Testis (tissue), 3 donors: Measurements from ENCODE around the gene GALR3. TPM values are rescaled to one million over a fixed set of nuclear protein-coding genes. Genes with fewer than 3 reads are reported as not detected.

Experiments
- DNase-seq: peaks from one replicate; pipeline ENCODE4 v3.0.0-alpha.2; 2019
- H3K27ac ChIP-seq, 2 donors: fragments of 200-600 bp; sonication (generic); one replicate each; pipeline ENCODE4 v1.5.1; 2019
- H3K27me3 ChIP-seq: fragments of 200-600 bp; sonication (generic); one replicate; pipeline ENCODE4 v1.5.1; 2019
- H3K36me3 ChIP-seq: fragments of 200-600 bp; sonication (generic); one replicate; pipeline ENCODE4 v1.5.1; 2017; ENCODE audit warnings: low read depth; ENCODE audit errors: missing control alignments
- H3K4me1 ChIP-seq: fragments of 200-600 bp; sonication (generic); one replicate; pipeline ENCODE4 v1.5.1; 2019
- H3K4me3 ChIP-seq, 2 donors: fragments of 200-600 bp; sonication (generic); one replicate each; pipeline ENCODE4 v1.5.1; 2017 to 2019
- H3K9me3 ChIP-seq: fragments of 200-600 bp; sonication (generic); one replicate; pipeline ENCODE4 v1.5.1; 2017
- POLR2A ChIP-seq: fragments of 450-650 bp; IDR thresholded peaks from one replicate; pipeline ENCODE4 v1.6.1; 2017; ENCODE audit warnings: antibody characterized with exemption, mild to moderate bottlenecking, moderate library complexity
- WGBS, 2 donors: methylation state at CpG; one replicate each; pipeline ENCODE4 v1.1.5; 2018; 5-methylcytosine and 5-hydroxymethylcytosine counted together
- intact Hi-C: fragments of 100-400 bp; cut with DNase I; formaldehyde crosslinking; loops from one replicate; pipeline ENCODE4 v1.15.1; 2023; ENCODE audit warnings: low total_unique reads
- polyA plus RNA-seq: library from polyadenylated mRNA; stranded (reverse); fragments of 350-450 nt; fragmentation: Illumina TruSeq; extraction: RNeasy Lipid Tissue Mini Kit (QIAGEN cat#74804); gene quantifications from one replicate; pipeline ENCODE4 v1.2.3, GENCODE V29; 2014; ENCODE audit warnings: low read depth, low replicate concordance; ENCODE audit not compliant: insufficient read depth
- total RNA-seq, 2 donors: library from RNA; depleted of rRNA; stranded (reverse); fragments of >200 nt; gene quantifications; one replicate each; pipeline ENCODE4 v1.2.3, GENCODE V29; 2016
- TF ChIP-seq, protein P1 (sequence below), 3 experiments: fragments of 450-650 bp in 2 of 3; fragments of 200-600 bp in 1 of 3; sonication (generic) in 1 of 3; IDR thresholded peaks; one replicate each; pipeline ENCODE4 v1.5.1; 2016 to 2019; ENCODE audit warnings: antibody characterized with exemption in 3 of 3, mild to moderate bottlenecking in 2 of 3, moderate library complexity in 1 of 3

The GALR3 gene
- total and polyA plus RNA-seq, 3 donors from 2014 or later, result 0.81 to 4.8 TPM; not detected in 1

DNA sequence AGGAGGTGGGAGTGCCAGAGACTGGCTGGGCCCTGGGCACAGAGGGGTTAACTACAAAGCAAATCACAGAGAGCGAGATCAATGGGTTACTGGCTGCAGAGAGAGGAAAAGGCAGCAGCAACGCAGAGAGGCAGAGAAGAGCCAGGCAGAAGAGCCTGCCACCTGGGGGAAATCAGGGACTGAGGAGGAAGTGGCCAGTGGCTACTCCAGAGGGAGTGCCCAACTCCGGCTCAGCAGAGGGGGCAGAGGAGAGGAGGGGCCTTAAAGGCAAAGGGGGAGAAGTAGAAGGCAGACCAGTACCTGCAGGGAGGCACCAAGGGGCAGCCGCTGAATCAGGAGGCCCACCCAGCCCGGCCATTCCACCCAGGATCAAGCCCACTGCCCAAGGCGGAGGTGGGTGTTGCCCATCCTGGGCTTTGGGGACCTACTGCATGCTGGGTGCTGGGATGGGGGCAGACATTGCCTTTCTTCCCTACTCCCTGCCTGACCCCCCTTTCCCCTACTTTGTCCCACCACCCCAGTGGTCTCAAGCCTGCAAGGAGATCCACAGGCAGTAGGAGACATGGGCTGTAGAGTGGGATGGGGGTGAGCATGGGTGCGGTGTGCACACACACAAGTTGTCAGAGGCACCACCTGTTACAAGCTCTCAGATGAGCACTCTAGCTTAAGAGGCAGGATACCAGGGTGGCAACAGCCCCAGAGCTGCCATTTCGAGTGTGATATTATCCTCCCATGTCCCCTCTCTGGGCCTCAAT lies 926 bp upstream of the GALR3 start:
- Histone ChIP-seq H3K4me3 (no peak overlapping the region), H3K27ac (no peak overlapping the region), H3K27me3 (no peaks in the 10 kb centered on the region), H3K4me1 (peaks cover 16% of the 10 kb centered on the region), H3K36me3 (no peaks in the 10 kb centered on the region), H3K9me3 (no peaks in the 10 kb centered on the region)
- DNase-seq, result no peak
- 69 to 70% methylated on average over 8 of the region's 8 CpGs for WGBS, 2 donors
- intact Hi-C loops, result no loop called here
- TF ChIP-seq, protein P1, sequence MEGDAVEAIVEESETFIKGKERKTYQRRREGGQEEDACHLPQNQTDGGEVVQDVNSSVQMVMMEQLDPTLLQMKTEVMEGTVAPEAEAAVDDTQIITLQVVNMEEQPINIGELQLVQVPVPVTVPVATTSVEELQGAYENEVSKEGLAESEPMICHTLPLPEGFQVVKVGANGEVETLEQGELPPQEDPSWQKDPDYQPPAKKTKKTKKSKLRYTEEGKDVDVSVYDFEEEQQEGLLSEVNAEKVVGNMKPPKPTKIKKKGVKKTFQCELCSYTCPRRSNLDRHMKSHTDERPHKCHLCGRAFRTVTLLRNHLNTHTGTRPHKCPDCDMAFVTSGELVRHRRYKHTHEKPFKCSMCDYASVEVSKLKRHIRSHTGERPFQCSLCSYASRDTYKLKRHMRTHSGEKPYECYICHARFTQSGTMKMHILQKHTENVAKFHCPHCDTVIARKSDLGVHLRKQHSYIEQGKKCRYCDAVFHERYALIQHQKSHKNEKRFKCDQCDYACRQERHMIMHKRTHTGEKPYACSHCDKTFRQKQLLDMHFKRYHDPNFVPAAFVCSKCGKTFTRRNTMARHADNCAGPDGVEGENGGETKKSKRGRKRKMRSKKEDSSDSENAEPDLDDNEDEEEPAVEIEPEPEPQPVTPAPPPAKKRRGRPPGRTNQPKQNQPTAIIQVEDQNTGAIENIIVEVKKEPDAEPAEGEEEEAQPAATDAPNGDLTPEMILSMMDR (IDR thresholded peaks at IDR 0.05), result no peak
- TF ChIP-seq POLR2A, result no peak

DNA sequence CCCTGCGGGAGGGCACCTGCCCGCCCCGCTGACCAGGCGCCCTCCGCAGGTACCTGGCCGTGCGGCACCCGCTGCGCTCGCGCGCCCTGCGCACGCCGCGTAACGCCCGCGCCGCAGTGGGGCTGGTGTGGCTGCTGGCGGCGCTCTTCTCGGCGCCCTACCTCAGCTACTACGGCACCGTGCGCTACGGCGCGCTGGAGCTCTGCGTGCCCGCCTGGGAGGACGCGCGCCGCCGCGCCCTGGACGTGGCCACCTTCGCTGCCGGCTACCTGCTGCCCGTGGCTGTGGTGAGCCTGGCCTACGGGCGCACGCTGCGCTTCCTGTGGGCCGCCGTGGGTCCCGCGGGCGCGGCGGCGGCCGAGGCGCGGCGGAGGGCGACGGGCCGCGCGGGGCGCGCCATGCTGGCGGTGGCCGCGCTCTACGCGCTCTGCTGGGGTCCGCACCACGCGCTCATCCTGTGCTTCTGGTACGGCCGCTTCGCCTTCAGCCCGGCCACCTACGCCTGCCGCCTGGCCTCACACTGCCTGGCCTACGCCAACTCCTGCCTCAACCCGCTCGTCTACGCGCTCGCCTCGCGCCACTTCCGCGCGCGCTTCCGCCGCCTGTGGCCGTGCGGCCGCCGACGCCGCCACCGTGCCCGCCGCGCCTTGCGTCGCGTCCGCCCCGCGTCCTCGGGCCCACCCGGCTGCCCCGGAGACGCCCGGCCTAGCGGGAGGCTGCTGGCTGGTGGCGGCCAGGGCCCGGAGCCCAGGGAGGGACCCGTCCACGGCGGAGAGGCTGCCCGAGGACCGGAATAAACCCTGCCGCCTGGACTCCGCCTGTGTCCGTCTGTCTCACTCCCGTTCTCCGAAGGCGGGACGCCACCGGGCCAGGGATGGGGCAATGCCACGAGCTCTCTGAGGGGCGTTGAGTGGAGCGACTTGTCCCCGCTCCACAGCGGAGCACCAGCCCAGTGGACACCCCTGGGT lies 1.8 kb downstream of the GALR3 start:
- Histone ChIP-seq H3K27ac (peak overlapping the region in 1 of 2 donors; percentile 53), H3K36me3 (no peaks in the 10 kb centered on the region), H3K4me1 (no peaks in the 10 kb centered on the region), H3K27me3 (no peaks in the 10 kb centered on the region), H3K4me3 (peak overlapping the region in 1 of 2 donors; percentile 29), H3K9me3 (no peaks in the 10 kb centered on the region)
- peak; percentile 49 for DNase-seq
- 18 to 40% methylated on average over 2 to 91 of the region's 135 CpGs for WGBS, 2 donors
- intact Hi-C loops, result no loop called here
- TF ChIP-seq, protein P1 (IDR thresholded peaks at IDR 0.05), result no peak
- TF ChIP-seq POLR2A, result no peak

DNA sequence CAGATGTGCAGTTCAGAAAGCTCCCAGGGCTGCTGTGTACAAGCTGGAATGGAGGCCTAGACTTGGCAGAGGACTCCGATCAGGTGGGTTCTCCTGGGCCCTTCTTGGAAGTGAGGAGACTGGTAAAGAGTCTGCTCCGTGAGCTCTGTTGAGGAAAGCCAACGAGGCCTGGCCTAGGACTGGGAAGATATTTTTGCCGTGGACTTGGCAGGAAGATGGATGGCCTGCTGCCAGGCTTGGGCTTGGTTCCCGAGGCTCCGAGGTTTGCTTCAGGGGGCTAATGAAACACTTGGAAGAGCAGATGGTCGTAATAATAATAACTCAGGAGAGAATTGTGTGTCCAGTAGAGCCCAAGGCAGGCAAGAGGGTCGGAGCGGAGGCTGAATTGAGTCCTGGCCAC lies 3.9 kb downstream of the GALR3 start:
- peak overlapping the region; percentile 27 to 75 for H3K27ac ChIP-seq
- WGBS, 2 donors, result 38 to 45% methylated on average over 8 to 9 of the region's 9 CpGs
- no peaks in the 10 kb centered on the region for H3K4me1 ChIP-seq
- H3K27me3 ChIP-seq, result no peaks in the 10 kb centered on the region
- no peak for TF ChIP-seq POLR2A
- TF ChIP-seq, protein P1 (IDR thresholded peaks at IDR 0.05), result no peak
- H3K36me3 ChIP-seq, result no peaks in the 10 kb centered on the region
- no peaks in the 10 kb centered on the region for H3K9me3 ChIP-seq
- peak; percentile 73 for DNase-seq
- intact Hi-C loops, result no loop called here
- H3K4me3 ChIP-seq, result no peak overlapping the region

DNA sequence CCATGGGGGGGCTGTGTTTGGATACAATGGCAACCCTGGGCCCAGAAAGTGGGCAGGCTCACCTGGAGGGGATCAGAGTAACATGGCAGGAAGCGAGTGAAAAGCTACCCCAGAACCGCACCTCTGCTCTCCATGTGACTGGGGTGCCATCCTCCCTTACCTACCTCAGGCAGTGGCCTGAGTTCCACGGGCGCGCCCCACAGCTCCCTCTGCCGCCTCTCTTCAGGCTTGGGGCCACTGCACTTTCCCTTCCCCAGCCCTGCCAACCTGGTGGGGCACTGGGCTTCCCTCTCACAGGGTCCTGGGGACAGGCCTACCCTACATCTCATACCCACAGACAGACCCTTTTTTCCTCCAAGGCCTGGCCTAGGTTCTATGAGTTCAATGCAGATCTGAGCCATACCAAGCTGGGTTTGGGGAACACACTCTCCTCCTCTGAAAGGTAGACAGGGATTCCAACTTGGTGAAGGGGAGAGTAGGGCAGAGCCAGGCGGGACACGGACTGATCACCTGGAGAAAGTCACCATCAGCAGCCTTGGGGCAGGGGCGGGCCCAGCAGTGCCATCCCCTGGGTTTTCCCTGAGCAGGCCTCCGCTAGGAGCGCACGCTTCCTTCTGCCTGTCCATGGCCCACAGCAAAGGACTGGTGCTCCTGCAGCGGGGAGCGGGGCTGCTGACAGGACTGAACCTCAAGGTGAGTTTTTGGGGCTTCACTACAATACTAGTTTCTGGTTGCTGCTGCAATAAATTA lies 7.1 kb downstream of the GALR3 start:
- 85 to 90% methylated on average over 9 to 14 of the region's 14 CpGs for WGBS, 2 donors
- TF ChIP-seq, protein P1 (IDR thresholded peaks at IDR 0.05), result no peak
- no peak for TF ChIP-seq POLR2A
- no peaks in the 10 kb centered on the region for H3K4me1 ChIP-seq
- no peak overlapping the region for H3K27ac ChIP-seq
- H3K9me3 ChIP-seq, result no peaks in the 10 kb centered on the region
- no peak for DNase-seq
- no peaks in the 10 kb centered on the region for H3K27me3 ChIP-seq
- H3K36me3 ChIP-seq, result no peaks in the 10 kb centered on the region
- intact Hi-C loops, result no loop called here
- no peak overlapping the region for H3K4me3 ChIP-seq
